CD4-positive, alpha-beta T cell (primary cell): ENCODE data around the gene TLX2. TPM values are rescaled to one million over a fixed set of nuclear protein-coding genes. Genes with fewer than 3 reads are reported as not detected.
A peak's percentile ranks its signal among the peaks of the same experiment; 100 is the strongest.
"Not testable (repeated sequence)": the region's sequence is repeated elsewhere in the genome, so short reads cannot be mapped to it uniquely, and the experiment has no call there.

Experiments
- ATAC-seq: fragments of 200-7000 bp; cut with Tn5 transposase; one replicate; pipeline ENCODE4 v1.10.0; 2022; ENCODE audit warnings: mild to moderate bottlenecking; ENCODE audit not compliant: poor library complexity
- CTCF ChIA-PET: fragments of 350-600 bp; sonication (Branson Sonifier 250); formaldehyde crosslinking; loops from one replicate; lab custom pipeline; 2021; ENCODE audit warnings: antibody characterized with exemption, inconsistent platforms; lab: Charles Lee
- POLR2A ChIA-PET: fragments of 350-600 bp; sonication (Branson Sonifier 250); formaldehyde crosslinking; loops from one replicate; lab custom pipeline; 2021; ENCODE audit warnings: antibody characterized with exemption, inconsistent platforms; lab: Charles Lee
- DNase-seq, 14 experiments: peaks; one replicate each; pipeline ENCODE4 v3.0.0-alpha.2; 2013 to 2020; ENCODE audit warnings: mixed read lengths in 2 of 14
- H3K27ac ChIP-seq, 2 donors: one replicate each; pipeline versions ENCODE4 v1.5.1 to v1.7.0; 2013; ENCODE audit warnings: low read length in 2 of 2, low read depth in 1 of 2, mild to moderate bottlenecking in 1 of 2
- H3K27me3 ChIP-seq, 2 experiments: 1 replicate in 1 of 2; 2 replicates in 1 of 2; pipeline versions ENCODE4 v1.6.1 to v1.7.0; 2013; ENCODE audit warnings: low read length in 2 of 2, control low read depth in 1 of 2, mild to moderate bottlenecking in 1 of 2, moderate library complexity in 1 of 2; ENCODE audit not compliant: insufficient read depth in 2 of 2, control insufficient read depth in 1 of 2
- H3K36me3 ChIP-seq: one replicate; pipeline ENCODE4 v1.6.1; 2013; ENCODE audit warnings: low read length, control low read depth; ENCODE audit not compliant: insufficient read depth
- H3K4me1 ChIP-seq: one replicate; pipeline ENCODE4 v1.6.1; 2013; ENCODE audit warnings: low read length, control low read depth; ENCODE audit not compliant: insufficient read depth
- H3K4me3 ChIP-seq: one replicate; pipeline ENCODE4 v1.5.1; 2013; ENCODE audit warnings: mild to moderate bottlenecking, low read length, moderate library complexity
- H3K9me3 ChIP-seq, 2 experiments: 1 replicate in 1 of 2; 2 replicates in 1 of 2; pipeline versions ENCODE4 v1.6.1 to v1.7.0; 2013; ENCODE audit warnings: low read length in 2 of 2, mild to moderate bottlenecking in 2 of 2, control low read depth in 1 of 2, moderate library complexity in 1 of 2; ENCODE audit not compliant: control insufficient read depth in 1 of 2, insufficient read depth in 1 of 2
- H3K27ac Mint-ChIP-seq: one replicate; pipeline ENCODE4 v1.8.0; 2020; ENCODE audit warnings: mixed read lengths
- H3K27me3 Mint-ChIP-seq: one replicate; pipeline ENCODE4 v1.8.0; 2021; ENCODE audit warnings: mixed read lengths
- H3K36me3 Mint-ChIP-seq: one replicate; pipeline ENCODE4 v1.8.0; 2021; ENCODE audit warnings: low read depth, mixed read lengths
- H3K4me1 Mint-ChIP-seq: one replicate; pipeline ENCODE4 v1.8.0; 2021; ENCODE audit warnings: low read depth, mixed read lengths
- H3K4me3 Mint-ChIP-seq: one replicate; pipeline ENCODE4 v1.8.0; 2020; ENCODE audit warnings: mild to moderate bottlenecking, mixed read lengths
- H3K9me3 Mint-ChIP-seq: one replicate; pipeline ENCODE4 v1.8.0; 2020; ENCODE audit warnings: mixed read lengths
- intact Hi-C, 2 experiments: fragments of 100-400 bp; cut with DNase I in 1 of 2; cut with micrococcal nuclease in 1 of 2; formaldehyde crosslinking; loops; one replicate each; pipeline versions ENCODE4 v1.15.1 to v1.9.0; 2023 to 2025; cut with DNase I, micrococcal nuclease
- total RNA-seq, 174 experiments: library from RNA in 2 of 174; stranded (reverse) in 2 of 174; gene quantifications; one replicate each; pipeline ENCODE4 v1.2.3 and lab custom pipeline; 2021 to 2026
- TF ChIP-seq, protein P1 (sequence below): fragments of 200-600 bp; IDR thresholded peaks from one replicate; pipeline ENCODE4 v1.8.0; 2022; ENCODE audit warnings: antibody characterized with exemption, mild to moderate bottlenecking

Gene TLX2
- total RNA-seq, 2 experiments from 2014 or later, result 0.14 to 0.30 TPM

DNA sequence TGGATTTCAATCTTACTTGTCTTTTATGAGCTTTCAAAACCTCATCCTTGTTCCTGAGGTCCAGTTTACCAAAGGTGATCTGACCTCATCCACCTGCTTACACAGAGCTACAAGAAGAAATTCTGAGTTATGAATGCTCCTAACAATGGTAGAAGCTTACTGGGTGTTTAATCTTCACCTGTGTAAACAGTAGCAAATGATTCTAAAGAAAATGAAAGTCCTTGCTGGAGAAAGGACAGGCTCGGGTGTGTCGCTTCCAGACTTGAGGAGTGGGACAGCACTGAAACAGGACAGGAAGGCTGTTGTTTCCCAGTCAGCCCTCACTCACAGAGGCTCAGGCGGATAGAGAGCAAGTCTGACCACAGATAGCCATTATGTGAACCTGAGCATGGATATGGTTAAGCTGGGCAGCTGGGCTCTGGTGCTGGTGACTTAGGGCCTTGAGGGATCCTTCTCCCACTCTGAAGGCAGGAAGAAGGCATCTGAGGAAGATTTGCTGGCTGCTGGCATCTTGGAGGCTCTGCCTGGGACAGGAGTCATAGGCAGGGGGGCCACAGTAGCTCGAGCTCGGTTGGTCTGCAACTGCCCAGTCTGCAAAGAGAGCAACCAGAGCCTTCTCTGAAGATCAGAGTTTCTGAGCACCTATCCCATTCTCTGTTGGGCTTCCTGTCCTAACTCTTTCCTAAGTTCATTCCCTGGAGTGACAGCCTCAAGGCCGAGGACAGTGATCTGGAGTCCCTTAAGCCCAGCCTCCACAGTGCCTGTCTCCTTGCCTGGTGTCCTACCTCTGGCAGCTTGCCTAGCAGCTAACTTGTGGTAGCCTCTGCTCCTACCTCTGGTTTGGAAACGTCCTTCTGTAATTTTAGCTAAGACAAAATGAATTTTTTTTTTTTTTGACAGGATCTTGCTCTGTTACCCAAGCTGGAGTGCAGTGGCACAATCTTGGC, 44.3 kb downstream of the TLX2 start:
- no peaks in the 10 kb centered on the region for H3K9me3 Mint-ChIP-seq
- peaks cover 0 to 4% of the 10 kb centered on the region in 2 experiments for H3K9me3 ChIP-seq
- H3K36me3 ChIP-seq, result peaks cover 12% of the 10 kb centered on the region
- H3K4me1 ChIP-seq, result peaks cover 25% of the 10 kb centered on the region
- peaks cover 14% of the 10 kb centered on the region for H3K36me3 Mint-ChIP-seq
- H3K27ac ChIP-seq, result no peak overlapping the region
- no peak overlapping the region for H3K27ac Mint-ChIP-seq
- H3K4me3 Mint-ChIP-seq, result peak overlapping the region; percentile 25
- ChIA-PET POLR2A (interaction anchor here (1.9 kb wide), 1 partner anchor 9 kb away, joined by 5 read pairs; no protein-coding TSS in a partner anchor), CTCF (no interaction called here)
- intact Hi-C loops, result loop anchor here in 1 of 2 experiments (10.0 kb wide), 1 partner anchor 96 kb away; the partner anchor contains the start of gene SEMA4F
- no peaks in the 10 kb centered on the region for H3K27me3 ChIP-seq
- no peak overlapping the region for H3K4me3 ChIP-seq
- H3K27me3 Mint-ChIP-seq, result peaks cover 25% of the 10 kb centered on the region
- TF ChIP-seq, protein P1, sequence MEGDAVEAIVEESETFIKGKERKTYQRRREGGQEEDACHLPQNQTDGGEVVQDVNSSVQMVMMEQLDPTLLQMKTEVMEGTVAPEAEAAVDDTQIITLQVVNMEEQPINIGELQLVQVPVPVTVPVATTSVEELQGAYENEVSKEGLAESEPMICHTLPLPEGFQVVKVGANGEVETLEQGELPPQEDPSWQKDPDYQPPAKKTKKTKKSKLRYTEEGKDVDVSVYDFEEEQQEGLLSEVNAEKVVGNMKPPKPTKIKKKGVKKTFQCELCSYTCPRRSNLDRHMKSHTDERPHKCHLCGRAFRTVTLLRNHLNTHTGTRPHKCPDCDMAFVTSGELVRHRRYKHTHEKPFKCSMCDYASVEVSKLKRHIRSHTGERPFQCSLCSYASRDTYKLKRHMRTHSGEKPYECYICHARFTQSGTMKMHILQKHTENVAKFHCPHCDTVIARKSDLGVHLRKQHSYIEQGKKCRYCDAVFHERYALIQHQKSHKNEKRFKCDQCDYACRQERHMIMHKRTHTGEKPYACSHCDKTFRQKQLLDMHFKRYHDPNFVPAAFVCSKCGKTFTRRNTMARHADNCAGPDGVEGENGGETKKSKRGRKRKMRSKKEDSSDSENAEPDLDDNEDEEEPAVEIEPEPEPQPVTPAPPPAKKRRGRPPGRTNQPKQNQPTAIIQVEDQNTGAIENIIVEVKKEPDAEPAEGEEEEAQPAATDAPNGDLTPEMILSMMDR, result no peak
- ATAC-seq (no peak), DNase-seq (no peak)
- peaks cover 7% of the 10 kb centered on the region for H3K4me1 Mint-ChIP-seq

DNA sequence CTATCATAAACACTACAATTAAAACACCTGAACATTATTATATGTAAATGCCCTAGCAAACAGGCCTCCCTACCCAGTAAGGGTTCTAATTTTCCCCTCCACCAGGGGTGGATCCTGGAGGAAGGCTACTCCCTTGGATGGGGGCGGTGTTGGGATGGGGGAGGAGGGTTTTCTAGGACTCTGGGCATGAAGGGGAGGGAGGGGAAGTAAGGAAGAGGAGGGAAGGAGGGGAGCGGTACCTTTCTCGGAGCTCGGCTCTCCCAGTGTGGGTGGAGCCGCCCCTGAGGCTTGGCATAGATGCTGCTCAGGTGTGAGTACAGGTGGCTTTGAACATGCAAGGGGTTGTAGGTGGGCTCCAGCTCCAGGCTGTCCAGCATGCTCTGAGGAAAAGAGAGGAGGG, 45.7 kb downstream of the TLX2 start:
- peaks cover 12% of the 10 kb centered on the region for H3K36me3 ChIP-seq
- Mint-ChIP-seq H3K36me3 (peaks cover 11% of the 10 kb centered on the region), H3K4me1 (peaks cover 5% of the 10 kb centered on the region), H3K9me3 (no peaks in the 10 kb centered on the region), H3K4me3 (no peak overlapping the region), H3K27me3 (peaks cover 36% of the 10 kb centered on the region), H3K27ac (no peak overlapping the region)
- intact Hi-C loops, result loop anchor here in 1 of 2 experiments (10.0 kb wide), 1 partner anchor 95 kb away; the partner anchor contains the start of gene SEMA4F
- TF ChIP-seq, protein P1, result no peak
- CTCF ChIA-PET, result no interaction called here
- no peak for DNase-seq
- H3K27me3 ChIP-seq, result no peaks in the 10 kb centered on the region
- ATAC-seq, result no peak
- H3K4me1 ChIP-seq, result peaks cover 15% of the 10 kb centered on the region
- no peak overlapping the region for H3K27ac ChIP-seq
- H3K9me3 ChIP-seq, result peaks cover 0 to 4% of the 10 kb centered on the region in 2 experiments
- POLR2A ChIA-PET, result no interaction called here
- H3K4me3 ChIP-seq, result no peak overlapping the region

DNA sequence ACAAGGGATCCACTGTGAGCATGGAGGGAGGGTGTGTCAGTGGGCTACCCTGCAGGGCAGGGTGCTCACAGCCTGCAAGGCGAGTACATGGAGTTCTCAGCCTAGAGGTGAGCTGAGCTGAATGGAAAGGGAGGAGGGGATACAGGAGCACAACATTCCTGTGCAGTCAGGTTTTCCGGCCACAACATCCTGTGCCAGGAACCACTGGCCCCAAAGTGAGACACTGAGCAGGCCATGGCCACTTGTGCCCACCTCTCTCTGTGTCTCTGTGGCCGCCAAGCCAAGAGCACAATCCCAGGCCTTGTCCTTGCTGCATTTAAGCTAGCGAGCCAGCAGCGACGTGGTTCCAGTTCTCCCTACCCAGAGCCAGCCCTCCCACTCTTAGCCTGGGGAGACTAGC, 46.3 kb downstream of the TLX2 start:
- no peak overlapping the region for H3K4me3 ChIP-seq
- H3K27ac ChIP-seq, result no peak overlapping the region
- H3K27me3 ChIP-seq, result no peaks in the 10 kb centered on the region
- Mint-ChIP-seq H3K9me3 (no peaks in the 10 kb centered on the region), H3K36me3 (peaks cover 6% of the 10 kb centered on the region), H3K27me3 (peaks cover 37% of the 10 kb centered on the region), H3K4me3 (no peak overlapping the region), H3K4me1 (no peaks in the 10 kb centered on the region), H3K27ac (no peak overlapping the region)
- H3K9me3 ChIP-seq, result peaks cover 0 to 4% of the 10 kb centered on the region in 2 experiments
- intact Hi-C loops, result no loop called here
- TF ChIP-seq, protein P1, result no peak
- ChIA-PET CTCF (no interaction called here), POLR2A (no interaction called here)
- H3K36me3 ChIP-seq, result peaks cover 12% of the 10 kb centered on the region
- no peak for ATAC-seq
- DNase-seq, result no peak
- peaks cover 8% of the 10 kb centered on the region for H3K4me1 ChIP-seq

DNA sequence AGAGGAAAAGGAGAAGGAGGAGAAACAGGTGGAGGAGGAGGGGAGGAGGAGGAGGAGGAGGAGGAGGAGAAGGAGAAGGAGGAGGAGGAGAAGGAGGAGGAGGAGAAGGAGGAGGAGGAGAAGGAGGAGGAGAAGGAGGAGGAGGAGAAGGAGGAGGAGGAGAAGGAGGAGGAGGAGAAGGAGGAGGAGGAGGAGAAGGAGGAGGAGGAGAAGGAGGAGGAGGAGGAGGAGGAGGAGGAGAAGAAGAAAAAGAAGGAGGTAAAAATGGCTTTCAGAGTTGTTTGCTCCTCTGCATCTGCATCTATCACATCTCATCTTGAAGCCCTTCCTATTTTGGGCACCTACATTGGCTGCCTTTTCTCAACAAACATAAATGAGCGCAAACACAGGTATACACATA, 46.8 kb downstream of the TLX2 start:
- H3K9me3 ChIP-seq, H3K27ac ChIP-seq, CTCF ChIA-PET, H3K4me1 Mint-ChIP-seq, H3K9me3 Mint-ChIP-seq, H3K27ac Mint-ChIP-seq, ATAC-seq, H3K4me3 Mint-ChIP-seq, H3K36me3 Mint-ChIP-seq, H3K4me1 ChIP-seq, H3K4me3 ChIP-seq, intact Hi-C loops, POLR2A ChIA-PET, DNase-seq, H3K27me3 ChIP-seq: not testable (repeated sequence)
- peaks cover 10% of the 10 kb centered on the region for H3K36me3 ChIP-seq
- H3K27me3 Mint-ChIP-seq, result peaks cover 41% of the 10 kb centered on the region
